Measurements from ENCODE around the gene FBN2.

DNA sequence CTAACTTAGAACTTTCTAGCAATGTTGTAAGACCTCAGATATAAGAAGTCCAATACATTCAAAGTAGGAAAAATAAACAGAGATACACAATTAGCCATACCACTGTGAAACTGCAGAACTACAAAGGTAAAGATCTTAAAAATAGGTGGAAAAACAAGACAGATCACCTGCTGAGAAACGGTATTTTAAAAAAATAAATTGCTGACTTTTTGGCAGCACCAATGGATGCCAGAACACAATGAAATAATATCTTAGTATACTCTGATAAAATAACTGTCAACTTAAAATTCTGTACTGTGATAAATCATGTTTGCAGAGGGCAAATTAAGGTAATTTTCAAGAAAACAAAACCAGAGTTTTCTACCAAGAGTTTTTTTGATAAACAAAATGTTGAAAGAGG is 138.9 kb downstream of the FBN2 start:
- TF ChIP-seq, protein P1, sequence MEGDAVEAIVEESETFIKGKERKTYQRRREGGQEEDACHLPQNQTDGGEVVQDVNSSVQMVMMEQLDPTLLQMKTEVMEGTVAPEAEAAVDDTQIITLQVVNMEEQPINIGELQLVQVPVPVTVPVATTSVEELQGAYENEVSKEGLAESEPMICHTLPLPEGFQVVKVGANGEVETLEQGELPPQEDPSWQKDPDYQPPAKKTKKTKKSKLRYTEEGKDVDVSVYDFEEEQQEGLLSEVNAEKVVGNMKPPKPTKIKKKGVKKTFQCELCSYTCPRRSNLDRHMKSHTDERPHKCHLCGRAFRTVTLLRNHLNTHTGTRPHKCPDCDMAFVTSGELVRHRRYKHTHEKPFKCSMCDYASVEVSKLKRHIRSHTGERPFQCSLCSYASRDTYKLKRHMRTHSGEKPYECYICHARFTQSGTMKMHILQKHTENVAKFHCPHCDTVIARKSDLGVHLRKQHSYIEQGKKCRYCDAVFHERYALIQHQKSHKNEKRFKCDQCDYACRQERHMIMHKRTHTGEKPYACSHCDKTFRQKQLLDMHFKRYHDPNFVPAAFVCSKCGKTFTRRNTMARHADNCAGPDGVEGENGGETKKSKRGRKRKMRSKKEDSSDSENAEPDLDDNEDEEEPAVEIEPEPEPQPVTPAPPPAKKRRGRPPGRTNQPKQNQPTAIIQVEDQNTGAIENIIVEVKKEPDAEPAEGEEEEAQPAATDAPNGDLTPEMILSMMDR (IDR thresholded peaks at IDR 0.05) = no peak
- TF ChIP-seq POLR2A (IDR thresholded peaks at IDR 0.05) = no peak
- TF ChIP-seq POLR2AphosphoS5 (IDR thresholded peaks at IDR 0.05) = no peak
